Activated T-helper 9 cell treated with anti-CD3 and anti-CD28 coated beads, Interleukin-2, amount 50 U/mL, for 16 hours (primary cell): ENCODE results near the gene ZNF283.
"Not testable (repeated sequence)": the region's sequence is repeated elsewhere in the genome, so short reads cannot be mapped to it uniquely, and the experiment has no call there.

Source experiments
- DNase-seq: peaks from one replicate; pipeline ENCODE4 v3.0.0-alpha.2; 2020; ENCODE audit warnings: low read depth

ZNF283 gene

DNA sequence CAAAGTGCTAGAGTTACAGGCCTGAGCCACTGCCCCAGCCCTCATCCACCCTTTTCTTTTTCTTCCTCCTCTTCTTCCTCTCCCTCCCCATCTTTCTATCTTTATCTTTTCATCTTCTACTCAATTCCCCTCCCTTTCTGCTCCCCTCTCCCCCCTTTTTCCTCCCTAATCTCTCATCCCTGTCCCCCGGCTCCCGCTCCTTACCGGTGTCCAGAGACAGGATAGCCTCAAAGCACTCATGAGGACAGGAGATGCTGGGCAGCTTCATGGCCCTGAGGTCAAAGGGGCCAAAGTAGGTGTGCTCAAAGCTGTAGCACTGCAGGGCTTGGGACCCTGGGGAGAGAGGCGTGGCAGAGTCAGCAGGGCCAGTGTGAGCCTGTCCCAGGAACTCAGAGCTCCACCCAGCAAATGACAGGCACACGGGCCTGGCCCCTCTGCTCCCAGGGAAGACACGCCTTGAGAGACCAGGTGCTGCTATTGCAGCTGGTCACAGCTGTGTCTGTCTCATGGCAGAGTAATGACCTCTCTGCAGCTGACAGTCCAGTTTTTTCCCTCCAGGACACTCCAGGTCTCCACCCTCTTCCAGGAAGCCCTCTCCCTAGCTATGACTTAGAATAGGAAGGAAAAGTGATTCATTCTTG is 27.5 kb upstream of the ZNF283 start:
- no peak for DNase-seq

DNA sequence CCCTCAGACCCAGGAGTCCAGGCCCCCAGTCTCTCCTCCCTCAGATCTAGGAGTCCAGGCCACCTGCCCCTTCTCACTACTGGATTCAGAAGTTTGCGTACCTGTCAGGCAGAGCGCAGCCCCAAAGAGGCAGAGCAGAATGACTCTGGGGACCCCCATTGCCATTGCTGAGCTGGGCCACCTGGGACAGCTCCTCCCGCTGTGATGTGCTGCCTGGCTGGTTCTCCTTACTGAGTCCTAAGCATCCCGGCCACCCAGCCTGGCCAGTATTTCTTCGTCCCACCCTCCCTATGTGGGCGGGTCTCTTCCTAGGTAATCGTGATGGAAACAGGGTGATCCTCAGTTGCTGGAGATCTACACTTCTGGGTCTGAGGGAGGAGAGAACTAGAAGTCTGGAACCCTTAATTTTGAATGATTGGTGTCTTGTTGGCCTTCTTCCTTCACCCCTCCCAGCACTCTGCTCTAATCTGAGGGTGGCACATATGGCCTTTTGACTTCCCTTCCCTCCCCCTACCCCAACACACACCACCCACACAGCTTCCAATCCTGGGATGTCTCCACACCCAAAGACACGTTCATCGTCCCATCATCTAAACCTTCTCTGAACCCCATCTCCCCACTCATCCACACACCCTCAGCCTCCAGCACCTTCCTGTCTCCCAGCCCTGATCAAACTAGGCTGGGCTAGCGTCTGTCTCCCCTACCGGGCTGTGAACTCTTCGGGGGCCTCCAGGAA is 24.7 kb upstream of the ZNF283 start, which contains the start of gene LYPD5:
Gene LYPD5 (minus strand): TSS at position 232 of the 736 bp plus-strand sequence. CDS start 67 bp downstream, at position 165.
- DNase-seq = no peak

DNA sequence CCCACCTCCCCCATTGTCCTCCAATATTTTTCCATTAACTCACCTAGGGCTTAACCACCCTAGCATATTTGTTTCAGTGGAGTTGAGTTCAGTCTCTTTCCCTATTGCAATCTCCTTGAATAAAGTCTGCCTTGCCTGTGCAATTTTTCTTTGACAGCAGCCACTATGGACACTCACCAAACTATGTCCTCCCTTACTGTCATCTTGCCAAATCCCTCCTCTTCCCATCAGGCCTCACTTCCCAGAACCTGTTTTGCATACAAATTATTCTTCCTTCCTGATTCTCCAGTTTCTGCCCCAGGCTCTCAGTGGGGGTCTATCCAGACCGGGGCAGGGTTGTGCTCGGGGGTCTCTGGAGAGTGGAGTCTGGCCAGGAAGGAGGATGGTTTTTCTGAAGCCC is 22.7 kb upstream of the ZNF283 start:
- no peak for DNase-seq

DNA sequence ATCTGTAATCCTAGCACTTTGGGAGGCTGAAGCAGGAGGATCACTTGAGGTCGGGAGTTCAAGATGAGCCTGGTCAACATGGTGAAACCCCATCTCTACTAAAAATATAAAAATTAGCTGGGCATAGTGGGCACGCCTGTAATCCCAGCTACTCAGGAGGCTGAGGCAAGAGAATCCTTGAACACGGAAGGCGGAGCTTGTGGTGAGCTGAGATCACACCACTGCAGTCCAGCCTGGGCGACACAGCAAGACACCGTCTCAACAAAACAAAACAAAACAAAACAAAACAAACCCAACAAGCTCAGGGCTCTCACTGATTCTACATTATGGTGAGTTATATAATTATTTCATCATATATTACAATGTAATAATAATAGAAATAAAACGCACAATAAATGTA is 20.7 kb upstream of the ZNF283 start:
- DNase-seq = not testable (repeated sequence)

DNA sequence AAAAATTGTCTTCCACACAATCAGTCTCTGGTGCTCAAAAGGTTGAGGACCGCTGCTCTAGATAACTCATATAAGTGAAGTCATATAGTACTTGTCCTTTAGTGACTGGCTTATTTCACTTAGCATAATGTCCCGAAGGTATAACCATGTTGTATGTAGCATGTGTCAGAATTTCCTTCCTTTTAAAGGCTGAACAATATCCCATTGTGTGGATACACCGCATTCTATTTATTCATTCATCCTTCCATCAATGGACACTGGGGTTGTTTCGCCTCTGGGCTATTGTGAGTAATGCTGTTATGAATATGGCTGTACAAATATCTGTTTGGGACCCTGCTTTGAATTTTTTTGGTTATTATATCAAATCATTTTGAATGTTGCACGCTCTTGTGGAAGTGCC is 20.3 kb upstream of the ZNF283 start:
- no peak for DNase-seq

DNA sequence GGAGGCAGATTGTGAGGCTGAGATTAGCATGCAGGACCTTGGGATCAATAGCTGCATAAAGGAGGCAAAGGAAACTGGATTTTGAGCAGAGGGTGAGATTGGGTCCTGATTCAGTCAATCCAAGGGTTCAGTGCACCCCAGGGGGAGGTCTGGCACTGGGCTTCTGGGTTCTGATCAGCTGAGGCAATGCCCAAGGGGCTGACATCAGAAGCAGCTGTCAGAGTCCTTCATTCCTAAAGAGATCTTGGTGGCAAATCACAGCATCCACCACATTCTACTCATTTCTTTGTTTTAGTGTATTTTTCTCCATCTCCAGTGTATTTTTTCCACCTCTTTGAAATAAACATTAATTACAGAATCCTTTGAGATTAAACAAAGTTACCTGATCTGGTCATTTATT is 19.5 kb upstream of the ZNF283 start:
- DNase-seq = no peak

DNA sequence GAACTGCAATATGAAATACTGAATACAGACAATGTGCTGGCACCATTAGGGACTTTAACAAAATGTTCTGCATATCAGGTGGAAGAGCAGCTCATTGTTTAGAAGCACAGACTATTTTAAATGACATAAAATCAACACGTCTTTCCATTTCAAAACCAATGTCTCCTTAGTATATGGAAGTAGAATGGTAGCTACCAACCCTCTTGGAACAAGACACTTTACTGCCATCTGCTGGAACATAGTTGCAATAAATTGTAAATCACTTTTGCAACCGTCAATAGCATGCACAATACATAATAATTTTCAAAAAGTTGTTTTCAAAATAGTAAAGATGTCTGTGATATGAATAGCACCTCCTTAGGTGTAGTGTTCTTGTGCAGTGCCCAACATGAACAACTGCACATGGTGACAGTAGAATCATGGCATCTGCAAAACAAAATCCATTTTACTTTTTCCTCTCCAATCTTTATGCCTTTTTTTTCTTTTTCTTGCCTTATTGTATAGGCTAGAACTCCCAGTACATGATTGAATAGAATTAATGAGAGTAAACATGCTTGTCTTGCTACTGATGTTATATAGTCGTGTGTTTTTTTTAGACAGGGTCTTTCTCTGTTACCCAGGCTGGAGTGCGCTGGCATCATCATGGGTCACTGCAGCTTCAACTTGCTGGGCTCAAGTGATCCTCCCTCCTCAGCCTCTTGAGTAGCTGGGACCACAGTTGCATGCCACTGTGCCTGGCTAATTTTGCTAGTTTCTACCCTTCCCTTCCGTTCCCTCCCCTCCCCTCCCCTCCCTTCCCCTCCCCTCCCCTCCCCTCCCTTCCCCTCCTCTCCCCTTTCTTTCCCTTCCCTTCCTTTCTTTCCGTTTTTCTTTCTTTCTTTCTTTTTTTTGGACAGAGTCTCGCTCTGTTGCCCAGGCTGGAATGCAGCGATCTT is 17.1 kb upstream of the ZNF283 start:
- no peak for DNase-seq

DNA sequence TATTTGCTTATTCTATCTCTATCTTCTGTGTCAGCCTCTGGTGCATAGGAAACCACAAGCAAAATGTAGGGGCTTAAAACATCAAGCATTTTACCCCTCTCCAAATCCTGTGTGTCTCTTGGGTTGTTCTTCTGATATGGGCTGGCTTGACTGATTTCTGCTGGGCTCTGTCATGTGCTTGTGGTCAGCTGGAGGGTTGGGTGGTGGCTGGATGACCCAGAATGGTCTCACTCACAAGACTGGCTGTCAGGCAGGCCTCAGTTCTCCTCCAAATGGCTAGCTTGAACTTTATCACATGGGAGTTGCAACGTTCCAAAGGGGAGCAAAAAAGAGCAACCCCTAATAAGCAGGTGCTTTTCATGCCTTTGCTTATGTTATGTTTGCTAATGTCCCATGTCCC is 15.3 kb upstream of the ZNF283 start:
- DNase-seq = no peak

DNA sequence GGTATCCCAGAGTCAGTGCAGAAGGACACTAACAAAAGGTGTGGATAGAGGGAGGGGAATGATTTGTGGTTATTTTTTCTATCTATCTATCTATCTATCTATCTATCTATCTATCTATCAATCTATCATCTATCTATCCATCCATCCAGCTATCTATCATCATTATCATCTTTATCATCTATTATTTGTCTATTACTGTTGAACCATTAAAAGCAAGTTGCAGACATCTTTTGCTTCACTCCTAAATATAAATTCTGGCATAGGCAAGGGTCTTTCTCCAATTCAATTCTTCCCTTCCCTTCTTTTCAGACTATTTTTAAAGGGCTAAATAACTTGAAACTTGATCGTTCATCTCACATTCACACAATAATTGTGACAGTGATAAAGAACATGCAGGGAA is 14.9 kb upstream of the ZNF283 start:
- no peak for DNase-seq

DNA sequence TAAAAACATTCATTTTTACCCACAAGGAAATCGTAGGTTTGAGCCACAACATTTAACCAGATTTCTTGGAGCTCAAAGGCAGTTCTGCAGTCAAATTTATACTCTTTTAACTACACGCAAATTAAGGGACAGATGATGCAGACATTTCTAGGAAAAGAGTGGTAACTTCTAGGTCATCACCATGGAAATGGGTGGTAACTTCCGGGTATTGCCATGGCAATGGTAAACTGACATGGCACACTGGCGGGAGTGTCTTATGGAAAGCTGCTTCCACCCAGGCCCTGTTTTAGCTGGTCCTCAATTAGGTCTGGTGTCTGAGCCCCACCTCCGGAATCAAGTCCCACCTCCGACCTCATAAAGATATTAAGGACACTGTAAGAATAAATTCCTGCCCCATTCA is 14.4 kb upstream of the ZNF283 start:
- DNase-seq = no peak

DNA sequence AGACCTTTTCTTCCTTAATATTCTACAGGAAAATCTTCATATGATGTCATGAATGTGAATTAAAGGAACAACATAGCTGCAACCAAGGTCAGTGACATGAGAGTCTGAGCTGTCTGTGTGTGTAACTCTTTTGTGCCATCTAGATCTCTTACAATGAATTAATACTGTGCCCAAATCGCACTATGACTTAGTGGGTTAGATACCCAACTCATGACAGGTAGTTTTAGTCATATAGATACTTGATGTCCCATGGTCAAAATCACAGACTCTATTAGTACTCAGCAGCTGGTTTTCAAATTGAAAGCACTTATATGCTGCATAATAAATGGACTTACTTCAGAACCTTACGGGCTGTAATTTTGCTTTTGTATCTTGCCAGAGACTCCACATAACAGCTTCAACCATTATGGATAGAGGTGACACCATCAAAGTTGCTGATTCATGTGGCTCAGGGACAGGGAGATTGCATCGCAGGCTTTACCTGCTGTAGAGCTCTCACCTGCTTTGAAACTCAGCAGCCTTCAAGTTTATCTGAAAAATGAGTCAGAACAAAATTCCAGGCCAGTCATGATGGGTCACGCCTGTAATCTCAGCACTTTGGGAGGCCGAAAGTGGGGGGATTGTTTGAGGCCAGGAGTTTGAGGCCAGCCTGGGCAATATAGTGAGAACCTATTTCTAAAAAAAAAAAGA is 12.3 kb upstream of the ZNF283 start:
- DNase-seq = no peak

DNA sequence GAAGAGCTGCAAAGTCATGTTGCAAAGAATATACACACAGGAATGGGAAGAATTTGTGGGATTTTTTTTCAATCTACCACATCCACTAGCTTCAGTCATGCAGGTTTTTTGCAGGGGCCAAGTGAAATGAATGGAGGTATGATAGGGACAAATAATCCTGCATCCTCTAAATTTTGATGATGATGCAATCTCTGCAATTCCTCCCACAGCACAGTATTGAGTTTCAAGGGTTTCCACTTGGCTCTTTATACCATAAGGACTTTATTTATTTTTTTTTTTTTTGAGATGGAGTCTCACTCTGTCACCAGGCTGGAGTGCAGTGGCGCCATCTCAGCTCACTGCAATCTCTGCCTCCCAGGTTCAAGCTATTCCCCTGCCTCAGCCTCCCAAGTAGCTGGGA is 9.7 kb upstream of the ZNF283 start:
- not testable (repeated sequence) for DNase-seq

DNA sequence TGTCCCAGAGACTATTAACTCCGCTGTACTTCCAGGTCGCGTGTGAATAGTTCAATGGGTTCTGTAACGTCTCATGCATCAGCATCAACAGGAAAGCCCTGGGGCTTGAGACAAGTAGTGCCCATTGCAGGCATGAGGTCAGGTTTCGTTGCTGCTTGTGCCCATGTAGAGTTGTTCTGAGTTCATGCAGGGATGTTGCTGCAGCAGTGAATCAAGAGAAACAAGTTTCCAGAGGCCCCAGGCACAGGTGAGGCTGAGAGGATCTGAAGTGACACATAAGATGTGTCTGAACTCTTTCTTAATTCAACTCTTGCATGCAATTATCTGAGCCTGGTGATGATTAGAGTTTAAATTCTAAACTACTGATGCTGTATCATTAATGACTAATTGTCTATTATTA is 8.6 kb upstream of the ZNF283 start:
- DNase-seq = no peak

DNA sequence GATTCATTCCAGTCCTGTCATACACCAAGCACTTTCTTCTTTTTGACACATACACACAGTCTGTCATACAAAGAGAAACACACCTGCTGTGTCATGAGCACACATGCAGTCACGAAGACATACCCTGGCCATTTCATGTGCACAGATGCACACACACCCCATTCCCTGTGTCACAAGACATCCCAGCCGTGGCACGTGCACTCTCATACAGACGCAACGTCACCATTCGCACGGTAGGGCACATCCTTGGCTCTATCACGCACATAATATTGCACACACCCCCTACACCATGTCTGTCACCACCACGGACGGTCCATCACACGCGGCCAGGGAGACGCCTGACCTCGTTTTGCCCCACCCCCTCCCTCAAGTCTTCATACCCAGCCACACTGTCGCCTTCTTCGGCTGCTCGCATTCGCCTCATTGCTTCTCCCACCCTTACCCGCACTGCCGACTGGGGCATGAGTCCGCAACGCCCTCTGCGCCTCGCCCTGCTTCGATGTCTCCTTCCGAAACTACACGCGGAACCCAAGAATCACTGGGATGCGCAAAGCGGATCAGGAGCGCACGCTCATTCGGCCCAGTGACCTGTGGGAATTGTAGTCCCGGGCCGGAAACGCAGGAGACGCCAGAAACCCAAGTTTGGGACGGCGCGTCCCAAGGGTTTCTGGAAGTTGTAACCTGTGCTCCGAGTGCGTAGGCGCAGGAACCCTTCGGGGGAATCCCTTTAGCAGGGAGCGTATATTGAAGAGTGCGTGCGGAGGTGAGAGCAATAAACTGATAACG is 6.8 kb upstream of the ZNF283 start:
- no peak for DNase-seq

DNA sequence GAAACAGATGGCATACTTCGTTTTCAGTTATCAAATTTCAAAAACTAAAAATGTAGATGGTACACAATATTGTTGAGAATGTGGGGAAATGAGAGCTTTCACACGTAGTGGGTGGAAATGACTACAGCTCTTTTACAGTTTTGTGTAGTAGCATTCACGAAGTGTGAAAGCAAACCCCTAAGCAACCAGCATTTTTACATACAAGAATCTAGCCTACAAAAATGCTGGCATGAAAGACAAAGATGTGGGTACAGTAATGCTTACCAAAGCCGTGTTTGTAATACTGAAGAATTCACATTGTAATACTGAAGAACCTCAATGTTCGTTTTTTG is 6.3 kb upstream of the ZNF283 start:
- DNase-seq = no peak

DNA sequence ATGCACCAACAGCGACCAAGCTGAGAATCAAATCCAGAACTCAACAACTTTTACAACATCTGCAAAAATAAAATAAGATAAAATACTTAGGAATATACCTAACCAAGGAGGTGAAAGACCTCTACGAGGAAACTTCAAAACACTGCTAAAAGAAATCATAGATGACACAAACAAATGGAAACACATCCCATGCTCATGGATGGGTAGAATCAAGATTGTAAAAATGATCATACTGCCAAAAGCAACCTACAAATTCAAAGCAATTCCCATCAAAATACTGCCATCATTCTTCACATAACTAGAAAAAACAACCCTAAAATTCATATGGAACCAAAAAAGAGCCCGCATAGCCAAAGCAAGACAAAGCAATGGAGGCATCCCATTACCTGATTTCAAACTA is 3.3 kb upstream of the ZNF283 start:
- DNase-seq = not testable (repeated sequence)

DNA sequence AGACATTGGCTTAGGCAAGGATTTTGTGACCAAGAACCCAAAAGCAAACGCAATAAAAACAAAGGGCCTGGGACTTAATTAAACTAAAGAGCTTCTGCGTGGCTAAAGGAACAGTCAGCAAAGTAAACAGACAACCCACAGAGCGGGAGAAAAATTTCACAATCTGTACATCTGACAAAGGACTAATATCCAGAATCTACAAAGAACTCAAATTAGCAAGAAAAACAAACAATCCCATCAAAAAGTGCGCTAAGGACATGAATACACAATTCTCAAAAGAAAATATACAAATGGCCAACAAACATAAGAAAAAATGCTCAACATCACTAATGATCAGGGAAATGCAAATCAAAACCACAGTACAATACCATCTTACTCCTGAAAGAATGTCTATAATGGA is 2.5 kb upstream of the ZNF283 start:
- not testable (repeated sequence) for DNase-seq

DNA sequence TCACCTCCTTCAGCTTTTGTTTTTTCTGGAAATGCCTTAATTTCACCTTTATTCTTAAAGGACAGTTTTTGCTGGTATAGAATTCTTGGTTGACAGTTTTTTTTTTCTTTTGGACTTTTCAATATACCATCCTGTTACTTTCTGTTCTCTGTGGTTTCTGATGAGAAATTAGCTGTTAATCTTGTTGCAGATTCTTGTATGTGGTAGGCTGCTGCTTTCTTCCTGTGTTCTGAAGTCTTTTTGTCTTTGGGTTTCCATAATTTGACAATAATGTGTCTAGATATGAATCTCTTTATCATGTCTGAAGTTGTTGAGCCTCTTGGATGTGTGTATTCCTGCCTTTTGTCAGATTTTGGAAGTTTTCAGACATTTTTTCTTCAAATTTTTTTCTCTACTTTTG is 12.0 kb downstream of the ZNF283 start:
- DNase-seq = no peak

DNA sequence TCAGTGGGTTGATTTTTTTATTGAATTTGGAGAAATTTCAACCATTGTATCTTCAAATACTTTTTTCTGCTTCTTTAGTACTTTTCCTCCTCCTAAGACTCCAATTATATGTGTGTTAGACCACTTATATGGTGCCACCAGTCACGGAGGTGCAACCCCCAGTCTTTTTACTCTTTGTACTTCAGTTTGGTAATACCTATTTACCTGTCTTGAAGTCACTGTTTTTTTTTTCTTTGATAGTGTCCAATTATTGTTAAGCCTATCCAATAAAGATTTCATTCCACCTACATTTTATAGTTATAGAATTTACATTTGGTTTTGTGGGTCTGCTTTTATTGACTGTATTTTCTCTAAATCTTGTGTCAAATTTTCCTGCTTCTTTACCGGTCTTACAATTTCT is 14.9 kb downstream of the ZNF283 start:
- DNase-seq = no peak

DNA sequence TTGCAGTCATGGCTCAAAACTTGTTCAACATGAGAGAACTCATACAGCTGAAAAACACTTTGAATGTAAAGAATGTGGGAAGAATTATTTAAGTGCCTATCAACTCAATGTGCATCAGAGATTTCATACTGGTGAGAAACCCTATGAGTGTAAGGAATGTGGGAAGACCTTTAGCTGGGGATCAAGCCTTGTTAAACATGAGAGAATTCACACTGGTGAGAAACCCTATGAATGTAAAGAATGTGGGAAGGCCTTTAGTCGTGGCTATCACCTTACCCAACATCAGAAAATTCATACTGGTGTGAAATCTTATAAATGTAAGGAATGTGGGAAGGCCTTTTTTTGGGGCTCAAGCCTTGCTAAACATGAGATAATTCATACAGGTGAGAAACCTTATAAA is 20.1 kb downstream of the ZNF283 start:
- no peak for DNase-seq

DNA sequence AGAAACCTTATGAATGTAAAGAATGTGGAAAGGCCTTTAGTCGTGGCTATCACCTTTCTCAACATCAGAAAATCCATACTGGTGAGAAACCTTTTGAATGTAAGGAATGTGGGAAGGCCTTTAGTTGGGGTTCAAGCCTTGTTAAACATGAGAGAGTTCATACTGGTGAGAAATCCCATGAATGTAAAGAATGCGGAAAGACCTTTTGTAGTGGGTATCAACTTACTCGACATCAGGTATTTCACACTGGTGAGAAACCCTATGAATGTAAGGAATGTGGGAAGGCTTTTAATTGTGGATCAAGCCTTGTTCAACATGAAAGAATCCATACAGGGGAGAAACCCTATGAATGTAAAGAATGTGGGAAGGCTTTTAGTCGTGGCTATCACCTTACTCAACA is 20.8 kb downstream of the ZNF283 start:
- no peak for DNase-seq

DNA sequence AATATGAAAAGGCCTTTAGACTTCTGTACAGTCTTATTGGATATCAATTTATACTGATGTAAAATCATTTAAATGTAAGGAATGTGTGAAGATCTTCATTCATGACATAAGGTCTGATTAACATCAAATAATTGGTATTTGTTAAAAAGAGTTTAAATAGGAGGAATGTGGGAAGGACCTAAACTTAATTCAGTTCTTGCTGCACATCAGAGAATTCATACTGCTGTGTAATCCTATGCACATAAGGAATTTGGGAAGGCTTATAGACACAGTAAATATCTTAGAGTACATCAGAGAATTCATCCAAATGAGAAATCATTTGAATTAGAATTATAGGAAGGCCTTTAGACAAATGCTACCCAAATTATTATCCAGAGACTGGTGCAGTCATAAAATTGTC is 21.7 kb downstream of the ZNF283 start:
- no peak for DNase-seq
